GM18870 (cell line): Measurements from ENCODE around the gene NCKAP5L.

Source experiments
- ATAC-seq: cut with Tn5 transposase; IDR thresholded peaks from one replicate; pipeline ENCODE4 v1.9.1; 2021; ENCODE audit warnings: moderate library complexity; ENCODE audit not compliant: unreplicated experiment

The NCKAP5L gene

DNA sequence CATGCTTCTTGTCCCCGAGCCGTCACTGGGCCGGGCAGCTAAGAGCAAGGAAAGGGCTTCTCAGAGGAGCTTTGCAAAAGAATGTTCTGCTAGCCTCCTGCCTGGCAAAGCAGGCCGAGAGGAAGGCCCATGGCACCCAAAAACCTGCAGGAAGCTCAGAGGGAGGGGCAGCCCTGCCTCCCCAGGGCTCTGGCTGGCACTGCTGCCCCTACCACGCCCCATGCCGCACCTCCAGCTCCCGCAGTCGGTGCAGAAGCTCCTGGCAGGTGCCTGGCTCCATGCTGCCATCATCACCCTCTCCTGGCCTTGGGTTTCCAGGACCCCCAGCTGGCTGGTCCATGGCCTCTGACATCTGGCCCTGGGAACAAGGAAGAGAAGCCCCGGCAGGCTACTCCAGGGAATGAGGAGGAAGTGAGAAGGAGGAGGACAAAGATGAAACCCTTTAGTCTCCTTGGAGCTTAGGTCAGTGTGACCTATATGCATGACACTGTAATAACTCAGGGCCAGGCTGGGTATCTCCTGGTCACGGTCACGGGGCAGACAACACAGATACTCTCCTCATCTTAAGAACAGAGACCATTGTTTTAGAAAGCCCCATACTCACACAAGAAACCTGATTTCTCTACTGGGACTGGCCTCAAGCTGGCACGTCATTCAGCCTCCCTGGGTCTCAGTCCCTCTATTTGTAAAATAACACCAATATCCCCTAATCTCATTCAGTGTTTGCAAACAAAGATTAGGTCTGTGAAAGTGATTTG, 24.3 kb downstream of the NCKAP5L start:
- no peak for ATAC-seq

DNA sequence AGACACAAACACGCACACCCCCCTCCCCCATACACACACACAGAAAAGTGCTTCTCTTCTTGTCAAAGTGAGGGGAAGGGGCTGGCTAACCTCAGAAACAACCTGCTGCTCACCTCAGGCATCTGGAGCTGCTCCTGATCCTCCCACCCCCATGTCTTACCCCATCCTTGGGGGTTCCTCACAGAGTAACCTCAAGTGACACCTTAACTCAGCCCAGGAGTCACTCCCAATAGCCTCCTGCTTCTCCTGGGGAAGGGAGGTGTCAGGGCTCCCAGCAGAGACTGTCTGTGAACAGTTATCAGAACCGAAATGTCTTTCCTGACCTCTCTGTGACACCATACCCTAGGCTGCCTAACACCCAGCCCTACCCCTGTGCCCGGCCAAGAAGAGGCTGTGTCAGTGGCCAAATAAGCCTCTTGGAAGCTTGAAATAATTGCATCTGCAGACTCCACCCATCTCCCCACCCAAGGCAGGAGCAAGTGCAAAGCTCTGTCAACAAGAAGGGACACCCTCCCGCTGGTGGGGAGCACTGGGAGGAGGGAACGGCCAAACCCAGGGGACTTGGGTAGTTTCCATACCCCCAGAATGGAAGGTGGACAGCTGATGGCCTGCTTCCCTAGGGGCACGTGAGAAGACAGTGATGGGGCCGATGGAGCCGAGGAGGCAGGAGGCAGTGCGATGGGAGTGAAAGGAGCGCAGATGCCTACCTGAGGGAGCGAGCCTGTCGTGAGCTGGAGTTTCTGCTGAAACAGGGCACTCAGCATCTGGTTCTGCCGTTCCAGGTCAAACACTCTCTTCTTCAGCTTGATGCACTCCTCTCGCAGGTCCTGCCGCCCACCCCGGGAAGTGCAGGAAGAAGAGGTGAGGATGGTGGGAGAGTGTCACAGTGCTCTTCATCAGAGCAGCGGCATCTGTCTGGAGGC, 26.8 kb downstream of the NCKAP5L start:
- ATAC-seq: no peak

DNA sequence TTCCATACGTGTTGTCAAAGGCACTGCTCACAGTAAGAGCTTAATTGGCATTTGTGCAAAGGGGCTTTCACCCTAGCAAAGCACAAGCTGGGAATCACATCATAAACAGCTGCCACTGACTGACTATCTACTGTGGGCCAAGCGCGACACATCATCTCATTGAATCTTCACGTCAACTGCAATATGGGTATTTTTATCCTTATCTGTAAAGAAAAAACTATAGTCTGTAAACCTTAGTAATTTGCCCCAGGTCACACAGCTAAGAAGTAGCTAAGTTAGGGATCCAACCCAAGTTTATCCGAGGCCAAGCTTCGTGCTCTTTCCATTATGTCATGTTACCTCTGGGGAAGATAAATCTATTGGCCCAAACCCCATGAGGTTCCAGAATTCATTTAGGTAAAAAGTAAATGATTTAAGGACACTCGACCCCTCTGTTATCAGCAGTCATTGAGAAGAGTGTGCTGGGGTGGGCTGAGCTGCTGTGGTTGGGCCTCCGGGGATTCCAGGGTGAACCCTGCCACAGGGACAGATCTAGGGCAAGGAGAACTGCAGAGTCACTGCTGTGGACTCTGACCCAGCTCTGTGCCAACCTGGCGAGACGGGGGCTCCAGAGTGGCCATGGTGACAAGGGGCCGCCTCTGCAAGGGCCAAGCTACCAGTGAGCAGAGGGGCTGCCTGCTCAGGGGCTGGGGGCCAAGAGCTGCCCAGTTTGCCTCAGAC, 27.6 kb downstream of the NCKAP5L start:
- no peak for ATAC-seq

DNA sequence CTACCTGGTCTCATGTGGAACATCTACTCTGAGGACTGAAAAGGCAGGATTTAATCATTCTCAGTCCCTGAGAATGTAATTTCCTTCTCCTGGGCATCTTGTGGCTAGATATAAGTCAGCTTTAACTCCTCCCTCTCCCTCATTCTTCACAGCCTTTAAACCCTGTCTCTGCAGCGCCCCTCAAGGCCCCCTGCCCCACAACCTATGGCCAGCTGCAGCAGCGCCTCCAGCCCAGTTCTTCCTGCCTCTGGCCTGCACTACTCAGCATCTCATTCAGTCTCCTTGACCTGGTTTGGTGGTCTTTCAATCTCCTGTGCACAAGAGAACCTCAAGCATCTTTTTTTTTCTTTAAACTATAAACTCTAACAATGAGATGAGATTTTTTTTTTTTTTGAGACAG, 29.3 kb downstream of the NCKAP5L start:
- ATAC-seq: no peak

DNA sequence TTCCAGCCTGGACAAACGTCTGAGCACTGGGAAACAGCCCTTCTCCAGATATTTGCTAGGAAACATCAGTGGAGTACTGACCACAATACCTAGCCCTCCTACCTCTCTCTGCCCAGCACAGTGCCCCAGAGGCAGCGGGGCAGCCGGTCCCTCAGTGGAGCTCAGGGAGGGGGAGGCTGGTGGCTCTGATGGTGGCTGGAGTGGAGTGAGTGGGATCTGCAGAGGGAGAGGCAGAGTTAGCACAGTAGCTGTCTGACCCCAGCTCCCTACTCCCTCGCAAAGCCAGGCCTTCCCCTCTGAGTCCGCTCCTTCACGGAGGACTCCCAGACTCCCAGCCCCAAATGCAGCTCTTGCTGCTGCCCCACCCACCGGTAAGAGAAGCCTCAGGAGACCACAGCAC, 30.0 kb downstream of the NCKAP5L start:
- ATAC-seq: no peak

DNA sequence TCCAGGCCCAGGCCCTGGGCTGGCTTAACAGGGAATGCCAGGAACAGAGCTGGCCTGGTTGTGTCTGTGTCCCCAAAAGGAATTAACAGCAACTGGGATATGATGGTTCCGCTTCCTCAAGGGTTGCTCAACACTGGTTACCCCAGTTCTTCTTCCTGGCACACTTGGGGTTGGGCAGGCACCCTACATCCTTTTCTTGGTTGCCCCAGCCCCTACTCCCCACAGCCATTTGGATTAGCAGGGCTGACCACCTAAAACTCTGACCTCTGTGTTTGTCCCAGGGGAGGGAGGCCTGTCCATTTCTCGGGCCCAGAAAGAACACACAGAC, 30.8 kb downstream of the NCKAP5L start:
- ATAC-seq: no peak

DNA sequence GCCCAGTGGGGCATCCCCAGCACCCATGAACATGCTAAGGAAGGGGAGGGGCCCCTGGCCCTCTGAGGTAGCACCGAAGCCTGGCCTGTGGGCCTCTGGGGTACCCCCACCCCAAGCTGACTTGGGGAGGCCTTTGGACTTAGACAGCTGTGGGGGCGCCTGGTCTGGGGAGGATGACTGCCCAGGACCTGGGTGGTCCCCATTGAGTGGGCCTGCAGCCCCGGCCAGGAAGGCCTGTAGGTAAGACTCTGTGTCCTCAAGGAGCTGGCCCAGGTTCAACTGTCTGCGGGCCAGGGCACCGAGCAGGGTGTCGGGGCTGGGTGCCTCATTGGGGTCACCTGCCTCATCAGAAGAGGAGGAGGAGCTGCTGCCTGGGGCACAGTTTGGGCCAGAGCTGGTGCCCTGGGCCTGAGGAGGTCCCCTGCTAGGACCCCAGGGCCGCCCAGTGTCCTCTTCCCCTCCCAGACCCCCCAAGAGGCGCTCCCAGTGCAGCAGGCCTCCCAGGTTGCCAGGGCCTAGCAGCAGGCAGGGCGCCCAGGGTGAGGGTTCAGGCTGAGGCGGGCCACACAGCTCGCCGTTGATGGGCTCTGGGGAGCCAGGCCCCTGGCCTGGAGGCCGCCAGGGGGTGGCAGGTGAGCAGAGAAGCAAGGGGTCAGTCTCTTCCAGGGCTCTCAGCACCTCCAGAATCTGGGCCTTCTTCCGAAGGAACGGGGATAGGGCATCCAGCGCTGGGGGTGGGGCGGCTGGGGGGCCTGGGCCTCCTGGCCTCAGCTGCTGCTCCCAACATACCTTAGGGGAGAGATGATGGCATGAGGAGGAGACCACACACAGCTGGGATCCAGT, 31.4 kb downstream of the NCKAP5L start:
- ATAC-seq: no peak

DNA sequence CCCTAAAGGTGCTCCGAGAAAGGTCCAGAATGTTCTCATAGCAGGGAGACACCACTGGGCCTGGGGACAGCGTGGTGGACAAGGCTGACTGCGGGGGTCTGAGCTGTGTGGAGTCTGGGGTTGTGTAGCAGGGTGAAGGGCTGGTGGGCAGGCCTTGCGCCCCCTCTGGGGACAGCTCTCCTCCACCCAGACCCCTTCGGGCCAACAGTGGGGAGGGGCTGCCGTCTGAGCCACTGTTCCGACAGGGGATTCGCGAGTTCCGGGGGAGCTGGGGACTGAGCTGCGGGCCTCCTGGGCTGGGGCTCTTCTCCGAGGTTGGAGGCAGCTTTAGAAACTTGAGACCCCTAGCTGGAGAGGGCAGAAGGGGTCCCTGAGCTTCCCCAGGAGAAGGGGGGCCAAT, 32.1 kb downstream of the NCKAP5L start:
- ATAC-seq: no peak

DNA sequence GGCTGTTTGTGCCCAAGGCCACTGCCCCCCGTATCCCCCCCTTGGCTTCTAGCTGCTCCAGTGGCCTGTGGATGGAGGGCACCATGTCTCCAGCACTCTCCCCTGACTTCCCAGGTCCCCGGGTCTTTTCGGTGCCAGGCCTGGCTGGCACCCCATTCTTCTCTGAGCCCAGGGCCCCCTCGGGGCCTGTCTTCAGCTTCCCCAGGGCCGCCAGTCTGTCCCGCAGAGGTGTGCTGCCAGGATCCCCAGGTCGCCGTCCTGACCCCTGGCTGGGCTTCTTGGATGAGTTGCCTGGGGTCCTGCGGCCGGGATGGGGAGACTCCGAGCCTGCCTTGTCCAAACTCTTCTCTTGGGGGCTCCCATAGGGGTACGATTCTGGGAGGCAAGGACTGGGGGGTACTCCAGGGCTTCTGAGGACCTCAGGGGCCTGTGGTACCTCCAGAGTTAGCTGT, 32.5 kb downstream of the NCKAP5L start:
- no peak for ATAC-seq

DNA sequence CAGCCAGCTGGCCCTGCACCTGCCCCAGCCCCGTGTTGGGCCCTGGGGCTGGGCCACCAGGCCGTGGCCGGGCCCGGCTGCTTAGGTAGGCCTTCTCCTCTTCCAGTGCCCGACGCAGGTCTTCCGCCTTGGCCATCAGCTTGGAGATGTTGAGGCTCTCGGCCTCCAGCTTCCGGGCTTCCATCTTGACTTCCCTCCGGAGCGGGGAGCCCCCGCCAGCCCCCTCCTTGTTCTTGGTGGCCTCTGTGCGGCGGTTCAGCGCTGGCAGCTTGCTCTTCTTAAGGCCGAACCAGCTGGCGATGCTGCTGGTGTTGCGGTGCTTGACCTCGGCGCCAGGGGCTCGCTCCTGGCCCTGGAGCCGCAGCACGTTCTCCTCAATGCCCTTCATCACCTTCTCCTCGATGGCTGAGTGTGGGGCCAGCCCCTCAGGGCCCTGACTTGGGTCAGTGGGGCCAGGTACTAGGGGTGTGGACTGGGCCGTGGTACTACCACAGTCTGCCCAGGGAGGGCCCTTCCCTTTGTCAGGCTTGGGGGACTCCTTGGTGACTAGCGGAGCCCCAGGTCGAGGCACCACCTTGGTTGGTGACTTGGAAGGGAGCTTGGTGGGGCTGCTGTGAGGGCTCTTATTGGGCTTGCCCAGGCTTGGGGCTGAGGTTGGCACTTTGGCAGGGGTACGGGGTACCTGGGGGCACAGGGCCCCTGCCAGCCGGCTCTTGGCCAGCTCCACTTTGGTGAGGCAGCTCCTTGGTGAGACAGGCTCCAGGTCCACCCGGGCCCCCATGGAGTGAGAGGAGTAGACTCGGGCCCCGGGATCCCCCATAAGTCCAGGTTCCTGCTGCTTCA, 33.2 kb downstream of the NCKAP5L start:
- ATAC-seq: no peak

DNA sequence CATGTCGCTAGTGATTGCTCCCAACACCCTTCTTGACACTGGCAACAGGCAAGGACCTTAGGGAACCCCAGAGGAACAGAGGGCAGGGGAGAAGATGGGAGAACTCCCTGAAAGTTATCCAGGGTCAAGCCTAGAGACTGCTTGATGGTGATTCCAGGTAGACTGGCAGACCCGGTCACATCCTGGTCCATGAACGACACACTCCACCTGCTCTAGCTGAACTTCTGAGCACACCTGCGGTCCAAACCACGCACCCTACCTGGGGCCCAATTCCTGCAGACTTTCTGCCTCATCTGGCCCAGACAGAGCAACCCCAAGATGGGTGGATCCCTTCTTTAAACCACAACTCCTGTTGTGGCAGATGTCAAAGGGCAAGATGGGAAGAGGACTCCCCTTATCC, 34.2 kb downstream of the NCKAP5L start:
- ATAC-seq: no peak

DNA sequence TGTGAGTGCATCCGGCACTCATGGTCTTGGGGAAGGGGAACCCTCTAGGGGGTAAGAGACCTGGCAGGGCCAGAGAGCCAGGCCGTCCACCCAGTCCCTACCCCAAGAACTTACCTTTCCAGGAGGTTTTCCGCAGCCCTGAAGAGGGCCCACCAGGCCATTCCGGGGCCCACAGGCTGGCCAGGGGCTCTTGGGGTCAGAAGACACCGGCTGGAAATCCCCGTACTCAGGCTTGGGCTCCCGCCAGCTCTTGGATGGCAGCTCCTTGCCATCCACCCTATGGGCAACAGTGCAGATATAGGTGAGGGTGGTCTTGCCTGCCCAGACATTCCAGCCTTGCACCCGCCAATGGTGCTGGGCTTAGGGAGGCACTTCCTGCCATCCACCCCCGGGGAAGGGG, 34.6 kb downstream of the NCKAP5L start:
- ATAC-seq: no peak

DNA sequence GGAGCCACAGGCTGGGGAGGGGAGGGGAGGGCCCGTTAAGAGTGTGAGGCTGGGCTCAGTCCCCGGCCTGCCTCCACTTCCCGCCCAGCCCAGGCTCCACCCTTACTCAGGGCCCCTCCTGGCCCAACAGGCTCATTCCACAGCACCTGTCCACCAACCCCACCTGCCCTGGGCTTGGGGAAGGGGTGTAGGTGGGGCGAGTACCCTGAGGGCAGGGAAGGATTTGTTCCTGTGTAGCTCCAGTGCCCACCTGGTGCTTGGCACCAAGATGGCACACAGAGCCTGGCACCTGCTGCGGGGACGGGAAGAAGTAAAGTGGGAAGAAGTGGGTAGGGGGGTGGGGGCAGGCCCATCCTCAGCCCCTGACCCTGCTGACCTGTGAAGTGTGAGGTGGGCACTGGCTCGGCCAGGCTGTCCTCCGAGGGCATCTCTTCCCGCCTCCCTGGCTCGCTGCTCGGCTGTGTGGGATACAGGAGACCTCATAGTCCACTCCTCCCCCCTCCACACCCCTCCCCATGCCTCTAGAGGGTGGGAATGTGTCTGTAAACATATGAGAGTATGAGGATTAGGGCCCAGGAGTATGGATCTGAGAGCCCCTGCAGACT, 35.1 kb downstream of the NCKAP5L start:
- no peak for ATAC-seq

DNA sequence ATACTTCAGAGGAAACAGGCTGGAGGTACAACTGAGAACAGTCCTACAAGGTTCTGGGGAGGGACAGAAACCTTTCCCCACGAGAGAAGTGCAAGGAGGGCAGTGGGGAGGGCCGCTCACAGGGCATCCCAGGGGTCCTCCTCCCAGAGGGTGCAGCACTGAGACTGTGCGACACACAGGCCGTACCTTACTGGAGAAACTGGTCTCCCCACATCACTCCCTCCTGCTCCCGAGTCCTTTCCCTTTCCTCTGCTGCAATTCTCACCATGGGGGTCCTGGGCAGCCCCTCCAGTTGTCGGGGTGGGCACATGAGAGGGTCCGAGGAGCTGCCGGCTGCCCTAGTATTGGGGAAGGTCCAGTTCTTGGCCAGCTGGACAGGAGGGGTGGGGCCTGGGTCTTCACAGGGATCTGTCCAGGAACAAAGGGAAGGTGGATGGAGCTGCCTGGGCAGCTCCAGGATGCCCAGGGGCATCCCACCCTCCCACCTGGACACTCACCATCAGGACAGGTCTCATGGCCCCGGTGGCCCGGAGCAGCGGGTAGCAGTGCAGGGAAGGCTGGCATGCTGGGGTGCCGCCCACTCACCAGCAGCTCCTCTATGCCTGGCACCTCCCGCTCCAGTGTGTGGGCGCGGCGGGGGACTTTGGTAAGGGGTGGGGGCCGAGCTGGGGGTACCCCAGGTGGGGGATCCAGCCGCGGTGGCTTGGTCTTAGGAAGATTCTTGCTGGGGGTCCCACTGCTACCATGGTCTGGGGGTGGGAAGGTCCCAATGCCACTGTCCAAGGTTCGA, 35.8 kb downstream of the NCKAP5L start:
- no peak for ATAC-seq

DNA sequence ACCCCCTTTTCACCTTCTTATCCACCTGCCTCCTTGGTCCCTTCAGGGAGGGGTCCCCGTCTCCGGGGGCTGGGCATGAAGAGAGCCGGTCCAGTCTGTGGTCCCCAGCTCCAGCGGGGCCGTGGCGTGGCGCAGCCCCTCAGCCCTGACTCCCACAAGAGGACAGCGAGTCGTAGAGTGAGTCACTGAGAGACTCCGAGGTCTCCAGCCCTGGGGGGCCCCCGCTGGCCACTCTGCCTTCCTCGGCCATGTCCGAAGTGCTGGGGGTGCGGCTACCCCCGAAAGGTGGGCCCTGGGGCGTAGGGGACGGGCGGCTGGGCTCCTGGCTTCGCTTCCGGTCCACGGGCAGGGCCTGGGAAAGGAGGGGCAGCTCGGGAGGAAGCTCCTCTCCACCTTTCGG, 36.5 kb downstream of the NCKAP5L start:
- no peak for ATAC-seq

DNA sequence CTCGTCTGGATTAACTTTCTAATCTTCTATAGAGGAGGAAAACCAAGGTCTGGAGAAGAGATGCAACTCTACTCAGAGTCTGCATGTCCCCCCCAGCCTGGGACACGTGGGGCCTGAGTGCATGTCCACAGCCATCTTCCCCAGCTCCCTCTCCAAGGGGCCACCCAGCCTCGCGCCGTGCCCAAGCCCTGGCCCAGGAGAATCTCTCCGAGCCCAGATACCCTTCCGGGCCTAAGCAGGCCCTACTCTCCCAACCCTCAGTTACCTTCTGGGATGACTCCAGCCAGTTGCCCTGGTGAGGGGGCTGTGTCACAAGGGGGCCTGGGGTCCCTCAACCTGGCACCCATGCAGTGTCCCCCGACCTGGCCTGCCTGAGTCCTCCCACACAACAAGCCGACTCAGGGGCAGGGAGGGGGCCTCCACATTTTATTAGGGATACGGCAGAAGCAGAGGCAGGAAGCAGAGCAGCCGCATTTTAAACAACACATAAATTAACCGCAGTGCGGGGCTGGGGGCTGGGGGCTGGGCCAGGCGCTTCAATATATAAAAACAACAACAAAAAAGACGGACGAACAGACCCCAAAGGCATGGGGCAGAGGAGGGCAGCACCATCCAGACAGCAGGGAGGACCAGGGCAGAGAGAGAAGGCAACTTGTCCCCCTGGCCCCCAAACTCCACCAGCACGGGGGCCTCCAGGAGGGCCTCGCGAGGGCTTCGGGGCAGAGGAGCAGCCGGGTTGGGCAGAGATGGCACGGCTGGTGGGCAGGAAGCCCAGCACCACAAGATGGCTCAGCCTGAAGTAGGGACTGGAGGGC, 37.3 kb downstream of the NCKAP5L start:
- ATAC-seq: no peak

DNA sequence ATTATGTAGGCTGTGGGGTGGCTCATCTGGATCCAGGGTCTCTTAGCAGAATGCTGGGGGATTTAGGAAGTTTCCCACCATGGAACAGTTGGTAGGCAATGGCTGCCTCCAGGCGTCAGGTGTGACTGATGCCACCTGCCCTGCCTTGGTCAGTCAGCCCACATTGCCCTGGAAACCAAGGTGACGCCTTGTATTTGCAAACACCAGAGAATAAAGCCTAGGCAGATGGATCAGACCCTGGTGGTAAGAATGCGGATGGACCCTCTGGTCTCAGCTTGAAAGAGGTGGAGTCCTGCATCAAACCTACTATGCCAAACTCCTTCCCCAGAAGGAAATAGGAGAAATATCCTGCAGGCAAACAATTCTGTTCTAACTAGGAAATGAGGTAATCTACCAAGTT, 38.2 kb downstream of the NCKAP5L start:
- ATAC-seq: no peak

DNA sequence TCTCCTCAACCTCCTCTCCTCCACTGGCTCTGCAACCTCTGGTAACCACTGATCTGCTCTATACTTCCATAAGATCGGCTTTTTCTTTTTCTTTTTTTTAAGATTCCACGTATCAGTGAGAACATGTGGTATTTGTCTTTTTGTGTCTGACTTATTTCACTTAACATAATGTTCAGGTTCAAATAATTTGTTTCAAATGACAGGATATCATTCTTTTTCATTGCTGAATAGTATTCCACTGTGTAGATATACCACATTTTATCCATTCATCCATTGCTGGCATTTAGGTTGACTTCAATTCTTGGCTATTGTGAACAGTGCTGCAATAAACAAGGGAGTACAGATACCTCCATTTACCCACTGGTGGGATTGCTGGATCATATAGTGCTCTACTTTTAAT, 40.5 kb downstream of the NCKAP5L start:
- ATAC-seq: no peak
